Transverse colon (tissue), 3 donors: ENCODE measurements around the gene EIF4E1B.

Source experiments
- CTCF ChIP-seq, 5 experiments: fragments of 200-600 bp in 3 of 5; fragments of 450-650 bp in 2 of 5; sonication (generic) in 3 of 5; IDR thresholded peaks; 1 replicate in 2 of 5; 2 replicates in 3 of 5; pipeline ENCODE4 v1.5.1; 2016 to 2017; ENCODE audit warnings: antibody characterized with exemption in 5 of 5, inconsistent platforms in 3 of 5, mild to moderate bottlenecking in 2 of 5, moderate library complexity in 1 of 5
- EP300 ChIP-seq: sonication (generic); formaldehyde crosslinking; IDR thresholded peaks from one replicate; pipeline ENCODE4 v1.6.1; 2017; ENCODE audit warnings: antibody characterized with exemption, low read depth
- POLR2A ChIP-seq: fragments of 450-650 bp; IDR thresholded peaks from one replicate; pipeline ENCODE4 v1.6.1; 2016; ENCODE audit warnings: antibody characterized with exemption, mild to moderate bottlenecking, moderate library complexity

GRCh38 chr5:176694146-176694545 is 63.7 kb downstream of the EIF4E1B start:
- TF ChIP-seq CTCF (IDR thresholded peaks at IDR 0.05): no peak
- TF ChIP-seq EP300: no peak
- TF ChIP-seq POLR2A: no peak
